HG03521 (cell line): ENCODE measurements around the gene PPP2R5B.

Source experiments
- ATAC-seq: cut with Tn5 transposase; IDR thresholded peaks from one replicate; pipeline ENCODE4 v1.9.1; 2021; ENCODE audit warnings: mild to moderate bottlenecking, moderate library complexity; ENCODE audit not compliant: unreplicated experiment

Gene PPP2R5B

GRCh38 chr11:64888729-64889511, 35.6 kb upstream of the PPP2R5B start:
- no peak for ATAC-seq

GRCh38 chr11:64890522-64890939, 34.0 kb upstream of the PPP2R5B start:
- ATAC-seq = no peak

- ATAC-seq = no peak
These were observed 33.2 kb upstream of the PPP2R5B start for GRCh38 chr11:64891215-64891848.

- no peak for ATAC-seq
These were observed 32.6 kb upstream of the PPP2R5B start for GRCh38 chr11:64891880-64892279.

- no peak for ATAC-seq
These were observed 32.1 kb upstream of the PPP2R5B start for GRCh38 chr11:64892411-64892831.

GRCh38 chr11:64892838-64893193, 31.7 kb upstream of the PPP2R5B start:
- no peak for ATAC-seq

- no peak for ATAC-seq
These were observed 31.1 kb upstream of the PPP2R5B start for GRCh38 chr11:64893194-64894069.

- ATAC-seq = no peak
These were observed 30.2 kb upstream of the PPP2R5B start for GRCh38 chr11:64894070-64894811.

GRCh38 chr11:64894812-64895452, 29.6 kb upstream of the PPP2R5B start:
- no peak for ATAC-seq

GRCh38 chr11:64896448-64897022, 28.0 kb upstream of the PPP2R5B start:
- no peak for ATAC-seq

GRCh38 chr11:64897381-64898075, 27.0 kb upstream of the PPP2R5B start:
- ATAC-seq = no peak

GRCh38 chr11:64898076-64898445, 26.4 kb upstream of the PPP2R5B start:
- ATAC-seq = no peak

GRCh38 chr11:64898541-64898940, 25.9 kb upstream of the PPP2R5B start:
- ATAC-seq = no peak

GRCh38 chr11:64900263-64900678, 24.2 kb upstream of the PPP2R5B start:
- no peak for ATAC-seq

GRCh38 chr11:64900774-64901173, 23.7 kb upstream of the PPP2R5B start:
- no peak for ATAC-seq

GRCh38 chr11:64902102-64902900, 22.2 kb upstream of the PPP2R5B start:
- ATAC-seq = no peak

- no peak for ATAC-seq
These were observed 21.1 kb upstream of the PPP2R5B start for GRCh38 chr11:64903291-64903833.
